ENCODE results near the gene IL2RA. TPM values are rescaled to one million over a fixed set of nuclear protein-coding genes. Genes with fewer than 3 reads are reported as not detected.

The IL2RA gene
- total RNA-seq, 1 donor from 2014 or later = not detected

Other genes starting within 250 kb of the IL2RA start
- 328 and 358 TPM in 2 replicates for gene GDI2, start 248.9 kb downstream of the IL2RA start, total RNA-seq
- gene ANKRD16, start 172.5 kb downstream of the IL2RA start, total RNA-seq = 7.0 and 7.9 TPM in 2 replicates
- 54.9 and 65.8 TPM in 2 replicates for gene FBH1, start 172.1 kb downstream of the IL2RA start, total RNA-seq
- gene IL15RA, start 84.8 kb downstream of the IL2RA start, total RNA-seq = 23.1 and 23.6 TPM in 2 replicates
- gene RBM17, start 26.7 kb upstream of the IL2RA start, total RNA-seq = 37.8 and 48.7 TPM in 2 replicates
- gene PFKFB3, start 140.6 kb upstream of the IL2RA start, total RNA-seq = 44.5 and 44.6 TPM in 2 replicates